HPDE6-E6E7 (cell line): ENCODE measurements around the gene MAGOH.
"Not testable (repeated sequence)": the region's sequence is repeated elsewhere in the genome, so short reads cannot be mapped to it uniquely, and the experiment has no call there.

ENCODE experiments used
- DNase-seq: peaks from one replicate; pipeline ENCODE4 v3.0.0; 2011; ENCODE audit warnings: missing footprints; ENCODE audit errors: extremely low spot score

Gene MAGOH

DNA sequence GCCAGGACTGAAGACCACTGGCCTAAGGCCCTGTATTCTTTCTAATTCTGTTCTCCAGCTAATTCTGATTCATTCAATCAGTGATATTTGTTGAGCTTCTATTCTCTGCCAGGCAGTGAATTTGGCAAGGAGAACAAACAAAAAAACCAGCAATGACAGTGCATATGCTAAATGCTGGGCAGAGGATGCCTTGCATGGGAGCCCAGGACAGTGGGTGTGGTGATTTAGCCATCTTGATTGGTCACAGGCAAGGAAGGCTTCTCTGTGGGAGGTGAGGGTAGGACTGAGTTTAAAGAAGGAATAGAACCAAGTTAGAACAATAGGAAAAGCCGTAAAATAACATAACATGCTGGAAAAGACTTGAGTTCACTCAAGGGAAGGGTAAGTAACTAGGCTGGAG, 50.9 kb downstream of the MAGOH start:
- no peak for DNase-seq

DNA sequence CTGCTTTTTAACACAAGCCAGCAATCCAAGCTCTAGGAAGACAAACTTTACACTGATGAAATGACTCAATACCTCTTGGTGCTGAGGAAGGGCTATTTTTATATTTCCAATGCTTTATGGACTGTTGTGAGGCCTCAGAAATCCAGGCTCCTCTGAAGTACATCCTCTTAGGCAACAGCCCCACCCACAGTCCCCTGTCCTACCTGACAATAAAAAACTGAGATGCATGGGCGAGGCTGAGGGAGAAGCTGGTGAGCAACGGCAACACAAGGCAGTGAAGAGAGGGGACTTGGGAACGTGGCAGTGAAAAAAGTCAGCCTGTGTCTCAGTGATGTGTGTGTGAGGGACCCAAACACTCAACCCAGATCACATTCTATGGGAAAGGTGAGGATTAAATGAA, 51.8 kb downstream of the MAGOH start:
- DNase-seq: no peak

DNA sequence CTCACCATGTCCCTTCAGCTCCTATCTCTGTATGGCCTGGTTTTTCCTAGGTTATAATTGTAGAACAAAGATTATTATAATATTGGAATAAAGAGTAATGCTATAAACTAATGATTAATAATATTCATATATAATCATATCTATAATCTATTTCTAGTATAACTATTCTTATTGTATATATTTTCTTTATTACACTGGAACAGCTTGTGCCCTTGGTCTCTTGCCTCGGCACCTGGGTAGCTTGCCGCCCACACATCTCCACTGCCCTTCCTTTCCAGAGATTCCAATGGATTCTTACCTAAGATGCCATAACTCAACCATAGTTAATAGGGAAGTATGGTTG, 52.4 kb downstream of the MAGOH start:
- not testable (repeated sequence) for DNase-seq

DNA sequence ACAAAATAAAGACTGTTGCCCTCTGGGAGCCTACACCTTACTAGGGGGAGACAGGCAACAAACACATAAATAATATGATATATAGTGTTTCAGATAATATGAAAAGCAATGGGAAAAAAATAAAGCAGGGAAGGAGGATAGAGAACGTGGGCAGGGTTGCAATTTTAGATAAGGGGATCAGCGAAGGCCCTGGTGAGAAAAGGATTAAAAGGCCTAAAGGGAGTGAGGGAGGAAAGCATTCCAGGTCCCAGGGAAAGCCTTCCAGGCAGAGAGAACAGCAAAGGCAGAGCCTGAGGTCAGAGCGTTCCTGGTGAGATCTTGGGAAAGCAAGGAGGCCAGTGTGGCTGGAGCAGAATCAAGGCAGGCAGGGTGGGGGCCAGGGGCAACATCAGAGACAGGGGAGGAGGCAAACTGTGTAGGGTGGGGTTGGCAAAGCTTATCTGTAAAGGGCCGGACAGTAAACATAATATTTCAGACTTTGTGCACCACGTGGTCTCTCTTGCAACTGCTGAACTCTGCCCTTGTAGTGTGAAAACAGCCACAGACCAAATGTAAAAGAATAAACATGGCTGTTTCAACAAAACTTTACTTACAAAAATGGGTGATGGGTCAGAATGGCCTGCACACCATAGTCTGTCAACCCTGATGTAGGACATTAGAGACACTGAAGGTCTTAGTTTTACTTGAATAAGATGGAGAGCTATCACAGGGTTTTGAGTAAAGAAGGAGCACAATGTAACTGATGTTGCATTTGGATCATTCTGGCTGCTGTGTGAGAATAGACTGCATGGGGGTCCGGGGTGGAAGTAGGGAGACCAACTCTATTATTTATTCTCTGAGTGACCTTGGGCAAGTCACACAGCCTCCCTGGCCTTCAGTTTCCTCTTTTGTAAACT, 55.0 kb downstream of the MAGOH start:
- DNase-seq: no peak

DNA sequence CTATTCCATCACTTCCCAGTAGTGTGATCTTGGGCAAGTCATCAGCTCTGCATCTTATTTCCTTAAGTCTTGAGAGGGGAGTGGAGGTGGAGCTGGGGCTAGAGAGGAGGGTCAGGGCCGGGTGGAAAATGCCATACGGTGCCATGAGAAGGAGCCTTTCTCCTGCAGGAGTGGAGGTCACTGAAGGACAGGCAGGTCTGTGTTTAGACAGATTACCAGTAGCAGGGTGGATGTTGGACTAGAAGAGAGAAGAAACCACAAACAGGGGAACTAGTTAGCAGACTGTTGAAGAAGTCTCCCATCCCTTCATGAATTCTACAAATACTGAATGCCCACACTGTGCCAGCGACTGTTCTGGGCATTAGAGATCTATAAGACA, 55.6 kb downstream of the MAGOH start:
- DNase-seq: no peak

DNA sequence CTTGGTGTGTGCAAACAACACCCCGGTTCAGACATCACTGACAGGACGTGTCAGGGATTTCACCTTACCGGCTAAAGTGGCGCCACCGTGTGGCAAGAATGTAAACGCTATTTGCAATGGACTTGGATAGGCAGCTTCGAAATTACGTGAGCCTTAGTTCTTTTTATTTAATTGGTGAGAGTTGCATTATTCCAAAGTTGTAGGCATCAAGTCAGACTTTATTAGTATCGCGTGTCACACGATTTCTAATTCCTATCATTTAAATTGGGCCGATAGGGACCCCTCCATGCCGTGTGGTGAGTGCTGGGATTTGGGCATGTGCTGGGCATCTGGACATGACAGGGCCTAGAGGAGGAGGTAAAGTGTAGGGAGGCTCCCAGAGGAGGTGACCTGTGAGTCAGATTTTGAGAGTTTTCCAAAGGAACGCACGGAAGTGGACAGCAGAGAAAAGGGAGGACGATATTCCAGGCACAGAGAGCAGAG, 56.2 kb downstream of the MAGOH start:
- peak; percentile 51 for DNase-seq

DNA sequence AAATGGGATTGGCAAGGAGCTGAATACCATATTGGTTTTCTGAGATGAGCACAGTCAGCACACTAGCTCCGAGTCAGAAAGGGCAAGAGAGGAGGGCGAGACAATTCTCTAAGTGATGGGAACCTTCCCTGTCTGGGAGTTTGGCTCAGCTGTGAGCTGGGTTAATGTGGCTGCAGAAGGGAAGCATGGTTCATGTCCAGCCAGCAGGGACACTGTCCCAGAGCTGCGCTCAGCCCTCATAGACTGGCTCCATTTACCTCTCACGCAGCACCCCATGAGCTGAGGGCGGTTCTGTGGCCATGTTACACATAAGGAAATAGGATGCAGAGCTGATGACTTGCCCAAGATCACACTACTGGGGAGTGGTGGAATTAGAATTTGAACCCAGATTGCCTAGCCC, 57.4 kb downstream of the MAGOH start:
- DNase-seq: no peak

DNA sequence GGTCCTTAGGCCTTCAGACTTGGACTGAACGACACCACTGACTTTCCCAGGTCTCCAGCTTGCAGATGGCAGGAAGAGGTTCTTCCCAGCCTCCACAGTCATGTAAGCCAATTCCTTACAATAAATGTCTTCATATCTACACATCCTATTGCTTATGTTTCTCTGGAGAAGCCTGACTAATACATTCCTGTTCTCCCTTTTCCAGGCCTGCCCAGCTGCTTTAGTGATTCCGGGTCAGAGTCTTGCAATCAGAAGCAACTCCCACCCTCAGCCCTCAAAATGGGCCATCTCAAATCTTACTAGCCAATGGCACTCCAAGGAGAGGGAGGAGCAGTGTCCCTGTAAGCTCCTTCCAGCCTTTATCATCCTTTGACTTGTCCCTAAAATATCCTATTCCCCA, 58.1 kb downstream of the MAGOH start:
- DNase-seq: no peak
